ENCODE measurements around the gene KIFAP3.
"Not testable (repeated sequence)": the region's sequence is repeated elsewhere in the genome, so short reads cannot be mapped to it uniquely, and the experiment has no call there.

Gene KIFAP3

GRCh38 chr1:169882039-169882511 lies 192.4 kb downstream of the KIFAP3 start:
- DNase-seq, result no peak

DNA sequence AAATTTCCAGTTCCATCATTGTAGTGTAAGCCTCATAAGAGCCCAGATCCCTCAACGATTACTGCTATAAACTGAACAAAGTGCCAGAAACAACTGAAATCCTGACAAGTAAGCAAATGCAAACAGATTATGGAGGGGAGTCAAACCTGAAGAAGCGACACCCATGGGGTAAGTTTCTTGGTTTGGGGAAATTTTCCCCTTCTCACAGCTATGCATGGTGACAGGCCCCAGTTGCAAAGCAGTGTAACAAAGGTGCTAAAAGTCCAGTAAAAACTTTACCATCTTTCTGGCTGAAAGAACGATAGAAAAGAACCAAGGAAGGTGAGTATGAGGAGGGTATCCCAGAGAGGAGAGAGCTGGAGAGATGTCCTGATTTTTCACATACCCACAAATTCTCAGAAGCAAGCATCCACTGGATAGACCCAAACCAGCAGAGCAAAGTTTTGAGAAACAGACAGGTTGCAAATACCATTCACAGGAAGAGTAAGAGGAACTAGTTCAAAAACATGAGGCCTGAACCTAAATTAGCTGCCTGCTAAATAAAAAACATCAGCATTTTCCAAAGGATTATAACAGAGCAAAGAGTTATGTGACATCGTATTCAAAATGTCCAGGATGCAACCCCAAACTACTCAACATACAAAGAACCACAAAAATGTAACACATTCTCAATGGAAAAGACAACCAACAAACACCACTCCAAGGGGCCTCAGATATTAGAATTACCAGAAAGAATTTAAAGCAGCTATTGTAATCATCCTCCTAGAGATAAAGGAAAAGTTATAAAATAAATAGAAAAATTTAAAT lies 195.3 kb downstream of the KIFAP3 start:
- DNase-seq, result no peak

GRCh38 chr1:169878498-169878897 lies 196.0 kb downstream of the KIFAP3 start:
- DNase-seq, result no peak

DNA sequence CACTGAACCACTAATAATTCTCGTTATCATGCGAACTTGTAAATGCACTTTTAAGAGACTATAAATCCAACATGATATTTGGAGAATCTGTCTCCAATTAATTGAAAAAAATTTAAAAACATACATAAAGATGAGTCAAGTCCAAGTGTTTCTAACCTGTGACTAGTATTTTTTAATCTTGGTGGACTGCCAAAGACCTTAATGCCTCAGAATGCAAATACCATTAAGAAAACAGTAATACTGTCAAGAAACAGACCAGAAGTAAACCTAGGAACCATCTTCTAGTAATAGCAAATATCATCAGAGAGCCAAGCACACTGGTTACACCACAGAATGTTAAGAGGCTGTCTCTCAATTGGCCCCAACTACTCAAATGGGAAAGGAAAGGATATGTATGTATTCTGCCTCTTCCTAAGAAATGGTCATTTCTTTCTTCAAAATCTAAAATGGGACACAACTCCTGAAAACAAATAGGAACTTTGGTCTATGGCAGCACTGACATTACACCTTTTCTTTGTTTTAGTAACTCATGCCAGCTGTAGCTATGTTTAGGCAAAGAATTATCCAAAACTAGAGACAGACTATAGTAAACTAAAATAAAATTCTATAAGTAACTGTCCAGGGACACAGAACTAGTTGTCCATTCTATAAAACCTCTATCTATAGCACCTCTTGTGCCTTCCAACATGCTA lies 196.5 kb downstream of the KIFAP3 start:
- no peak for DNase-seq

- DNase-seq, result no peak
These were observed 200.3 kb downstream of the KIFAP3 start for GRCh38 chr1:169874229-169874628.

DNA sequence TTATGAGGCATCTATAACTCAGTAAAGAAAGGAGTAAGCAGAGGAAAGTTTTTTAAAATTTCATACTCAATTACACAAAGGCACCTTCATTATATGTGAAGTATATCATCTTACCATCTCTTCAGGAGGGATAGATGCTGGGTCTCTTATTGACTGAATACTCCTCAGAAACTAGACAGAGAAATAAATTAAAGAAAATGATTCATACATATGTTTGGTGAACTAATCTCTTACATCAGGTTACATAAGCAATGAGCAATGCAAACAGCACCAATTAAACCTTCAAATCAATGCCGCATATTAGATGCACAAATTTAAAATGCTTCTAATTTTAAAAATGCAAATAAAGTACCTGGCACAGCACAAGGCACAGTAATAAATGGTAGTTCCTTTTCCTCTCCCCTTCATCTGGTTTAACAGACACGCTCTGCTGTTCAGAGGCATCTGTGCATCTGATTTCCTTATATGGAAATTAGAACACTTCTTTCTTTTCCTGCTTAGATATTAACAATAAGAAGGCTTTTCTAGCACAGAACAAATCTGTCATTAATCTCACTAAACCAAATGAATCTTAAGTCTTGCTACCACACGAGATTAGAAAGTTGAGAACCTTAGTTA lies 200.8 kb downstream of the KIFAP3 start:
- no peak for DNase-seq

- DNase-seq, result no peak
These were observed 201.6 kb downstream of the KIFAP3 start for GRCh38 chr1:169872906-169873305.

DNA sequence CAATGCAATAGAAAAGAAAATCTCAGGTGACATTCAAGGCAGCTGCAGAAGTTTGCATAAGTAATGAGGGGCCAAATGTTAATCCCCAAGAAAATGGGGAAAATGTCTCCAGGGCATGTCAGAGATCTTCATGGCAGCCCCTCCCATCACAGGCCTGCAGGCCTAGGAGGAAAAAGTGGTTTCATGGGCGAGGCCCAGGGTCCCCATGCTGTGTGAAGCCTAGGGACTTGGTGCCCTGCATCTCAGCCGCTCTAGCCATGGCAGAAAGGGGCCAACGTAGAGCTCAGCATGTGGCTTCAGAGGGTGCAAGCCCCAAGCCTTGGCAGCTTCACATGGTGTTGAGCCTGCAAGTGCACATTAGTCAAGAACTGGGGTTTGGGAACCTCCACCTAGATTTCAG lies 202.5 kb downstream of the KIFAP3 start:
- DNase-seq, result not testable (repeated sequence)
